Panc1 (cell line): ENCODE data around the gene CLEC2D. TPM values are rescaled to one million over a fixed set of nuclear protein-coding genes. Genes with fewer than 3 reads are reported as not detected.
"Not testable (repeated sequence)": the region's sequence is repeated elsewhere in the genome, so short reads cannot be mapped to it uniquely, and the experiment has no call there.

ENCODE experiments used
- ATAC-seq: fragments of 200-7000 bp; cut with Tn5 transposase; 2 replicates; pipeline ENCODE4 v1.9.1; 2020; ENCODE audit warnings: mild to moderate bottlenecking, moderate library complexity
- BruUV-seq: library from RNA; stranded (reverse); fragments of 400-500 nt; replicated peaks from 2 replicates; lab custom pipeline; 2021; lab: Mats Ljungman, UMichigan
- CTCF ChIA-PET: fragments of 300-600 bp; sonication (Branson Sonifier 250); formaldehyde crosslinking; loops from one replicate; lab custom pipeline; 2022; ENCODE audit warnings: antibody characterized with exemption; lab: Charles Lee
- POLR2A ChIA-PET: fragments of 300-600 bp; sonication (Branson Sonifier 250); formaldehyde crosslinking; loops from one replicate; lab custom pipeline; 2022; ENCODE audit warnings: antibody characterized with exemption; lab: Charles Lee
- DNase-seq: peaks from one replicate; pipeline ENCODE4 v3.0.0-alpha.2; 2010; ENCODE audit warnings: low read depth, low spot score
- H3K27ac ChIP-seq: 2 replicates; pipeline ENCODE4 v1.5.1; 2011; ENCODE audit warnings: mild to moderate bottlenecking, low read length, inconsistent platforms
- H3K27me3 ChIP-seq: fragments of 200-500 bp; sonication (Bioruptor generic); 2 replicates; pipeline ENCODE4 v1.6.0; 2014; ENCODE audit warnings: low read length, inconsistent platforms; ENCODE audit not compliant: control insufficient read depth, insufficient read depth
- H3K36me3 ChIP-seq: fragments of 200-500 bp; sonication (Bioruptor generic); 2 replicates; pipeline ENCODE4 v1.5.1; 2014; ENCODE audit warnings: inconsistent platforms, mild to moderate bottlenecking, low read length, moderate library complexity; ENCODE audit not compliant: control insufficient read depth, insufficient read depth
- H3K4me1 ChIP-seq: 2 replicates; pipeline ENCODE4 v1.5.1; 2011; ENCODE audit warnings: inconsistent platforms, mild to moderate bottlenecking, low read length, moderate library complexity; ENCODE audit not compliant: control insufficient read depth, insufficient read depth
- H3K4me3 ChIP-seq, 2 experiments: 2 replicates each; pipeline ENCODE4 v1.5.1; 2011 to 2012; ENCODE audit warnings: low read depth in 2 of 2, low read length in 2 of 2, mild to moderate bottlenecking in 2 of 2, inconsistent platforms in 1 of 2, moderate library complexity in 1 of 2
- H3K9me3 ChIP-seq: fragments of 200-500 bp; sonication (Bioruptor generic); 2 replicates; pipeline ENCODE4 v1.5.1; 2014; ENCODE audit warnings: low read depth, mild to moderate bottlenecking, inconsistent platforms, low read length, moderate library complexity; ENCODE audit not compliant: control insufficient read depth, insufficient read depth
- POLR2AphosphoS5 ChIP-seq: IDR thresholded peaks from 2 replicates; pipeline ENCODE4 v1.6.1; 2012; ENCODE audit warnings: mild to moderate bottlenecking, low read depth, low read length, moderate library complexity
- SIN3A ChIP-seq: IDR thresholded peaks from 2 replicates; pipeline ENCODE4 v1.6.1; 2012; ENCODE audit warnings: low read depth, mild to moderate bottlenecking, low read length, moderate library complexity, borderline replicate concordance; ENCODE audit not compliant: insufficient read depth
- TCF7L2 ChIP-seq: IDR thresholded peaks from 2 replicates; pipeline ENCODE4 v1.6.1; 2011; ENCODE audit warnings: mild to moderate bottlenecking, low read depth, low read length, inconsistent platforms
- in situ Hi-C: cut with HindIII; loops from 2 replicates; pipeline ENCODE4 v1.10.0; 2016; ENCODE audit warnings: low sequenced_read_pairs, low pct_unique_long_range_greater_than_20kb
- intact Hi-C: fragments of 100-400 bp; cut with micrococcal nuclease; formaldehyde crosslinking; loops from one replicate; pipeline ENCODE4 v1.10.0; 2022; ENCODE audit not compliant: unreplicated experiment
- total RNA-seq: library from RNA; stranded (reverse); gene quantifications from one replicate; pipeline ENCODE4 v1.2.1, GENCODE V29; 2021; ENCODE audit not compliant: unreplicated experiment
- TF ChIP-seq, protein P1 (sequence below): fragments of 450-650 bp; IDR thresholded peaks from 2 replicates; pipeline ENCODE4 v1.5.1; 2017; ENCODE audit warnings: mild to moderate bottlenecking
- TF ChIP-seq, protein P2 (sequence below), 2 experiments: IDR thresholded peaks; 2 replicates each; pipeline ENCODE4 v1.6.1; 2011 to 2012; ENCODE audit warnings: low read depth in 2 of 2, control low read depth in 1 of 2, low read length in 1 of 2, mild to moderate bottlenecking in 1 of 2, moderate library complexity in 1 of 2; ENCODE audit not compliant: insufficient read depth in 1 of 2

Gene CLEC2D
- total RNA-seq, 1 experiment from 2014 or later = 2.3 TPM

DNA sequence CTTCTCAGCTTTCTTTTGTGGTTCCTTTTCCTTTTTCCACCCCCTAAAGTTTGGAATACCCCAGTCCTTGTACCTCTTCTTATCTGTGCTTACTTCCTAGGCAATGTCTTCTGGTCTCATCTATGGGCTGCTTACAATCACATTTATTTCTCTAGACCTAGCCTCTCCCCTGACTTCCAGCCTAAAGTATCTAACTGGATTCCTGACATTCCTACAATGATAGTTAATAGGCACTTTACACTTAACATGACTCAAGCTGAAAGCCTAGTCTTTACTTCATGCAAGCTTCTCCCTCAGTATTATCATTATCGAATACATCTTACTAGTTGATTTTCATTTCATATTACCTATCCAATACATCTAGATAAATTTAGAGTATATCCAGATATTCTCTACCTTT, 42.2 kb downstream of the CLEC2D start:
- no peak for DNase-seq
- Histone ChIP-seq H3K27me3 (no peaks in the 10 kb centered on the region), H3K4me1 (no peaks in the 10 kb centered on the region), H3K27ac (no peak overlapping the region), H3K36me3 (no peaks in the 10 kb centered on the region), H3K9me3 (no peaks in the 10 kb centered on the region), H3K4me3 (no peak overlapping the region)
- in situ Hi-C loops = no loop called here
- no peak for ATAC-seq
- POLR2A ChIA-PET = no interaction called here
- TF ChIP-seq TCF7L2 (no peak), POLR2AphosphoS5 (no peak), SIN3A (no peak)
- TF ChIP-seq, protein P1, sequence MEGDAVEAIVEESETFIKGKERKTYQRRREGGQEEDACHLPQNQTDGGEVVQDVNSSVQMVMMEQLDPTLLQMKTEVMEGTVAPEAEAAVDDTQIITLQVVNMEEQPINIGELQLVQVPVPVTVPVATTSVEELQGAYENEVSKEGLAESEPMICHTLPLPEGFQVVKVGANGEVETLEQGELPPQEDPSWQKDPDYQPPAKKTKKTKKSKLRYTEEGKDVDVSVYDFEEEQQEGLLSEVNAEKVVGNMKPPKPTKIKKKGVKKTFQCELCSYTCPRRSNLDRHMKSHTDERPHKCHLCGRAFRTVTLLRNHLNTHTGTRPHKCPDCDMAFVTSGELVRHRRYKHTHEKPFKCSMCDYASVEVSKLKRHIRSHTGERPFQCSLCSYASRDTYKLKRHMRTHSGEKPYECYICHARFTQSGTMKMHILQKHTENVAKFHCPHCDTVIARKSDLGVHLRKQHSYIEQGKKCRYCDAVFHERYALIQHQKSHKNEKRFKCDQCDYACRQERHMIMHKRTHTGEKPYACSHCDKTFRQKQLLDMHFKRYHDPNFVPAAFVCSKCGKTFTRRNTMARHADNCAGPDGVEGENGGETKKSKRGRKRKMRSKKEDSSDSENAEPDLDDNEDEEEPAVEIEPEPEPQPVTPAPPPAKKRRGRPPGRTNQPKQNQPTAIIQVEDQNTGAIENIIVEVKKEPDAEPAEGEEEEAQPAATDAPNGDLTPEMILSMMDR = no peak
- TF ChIP-seq, protein P2, sequence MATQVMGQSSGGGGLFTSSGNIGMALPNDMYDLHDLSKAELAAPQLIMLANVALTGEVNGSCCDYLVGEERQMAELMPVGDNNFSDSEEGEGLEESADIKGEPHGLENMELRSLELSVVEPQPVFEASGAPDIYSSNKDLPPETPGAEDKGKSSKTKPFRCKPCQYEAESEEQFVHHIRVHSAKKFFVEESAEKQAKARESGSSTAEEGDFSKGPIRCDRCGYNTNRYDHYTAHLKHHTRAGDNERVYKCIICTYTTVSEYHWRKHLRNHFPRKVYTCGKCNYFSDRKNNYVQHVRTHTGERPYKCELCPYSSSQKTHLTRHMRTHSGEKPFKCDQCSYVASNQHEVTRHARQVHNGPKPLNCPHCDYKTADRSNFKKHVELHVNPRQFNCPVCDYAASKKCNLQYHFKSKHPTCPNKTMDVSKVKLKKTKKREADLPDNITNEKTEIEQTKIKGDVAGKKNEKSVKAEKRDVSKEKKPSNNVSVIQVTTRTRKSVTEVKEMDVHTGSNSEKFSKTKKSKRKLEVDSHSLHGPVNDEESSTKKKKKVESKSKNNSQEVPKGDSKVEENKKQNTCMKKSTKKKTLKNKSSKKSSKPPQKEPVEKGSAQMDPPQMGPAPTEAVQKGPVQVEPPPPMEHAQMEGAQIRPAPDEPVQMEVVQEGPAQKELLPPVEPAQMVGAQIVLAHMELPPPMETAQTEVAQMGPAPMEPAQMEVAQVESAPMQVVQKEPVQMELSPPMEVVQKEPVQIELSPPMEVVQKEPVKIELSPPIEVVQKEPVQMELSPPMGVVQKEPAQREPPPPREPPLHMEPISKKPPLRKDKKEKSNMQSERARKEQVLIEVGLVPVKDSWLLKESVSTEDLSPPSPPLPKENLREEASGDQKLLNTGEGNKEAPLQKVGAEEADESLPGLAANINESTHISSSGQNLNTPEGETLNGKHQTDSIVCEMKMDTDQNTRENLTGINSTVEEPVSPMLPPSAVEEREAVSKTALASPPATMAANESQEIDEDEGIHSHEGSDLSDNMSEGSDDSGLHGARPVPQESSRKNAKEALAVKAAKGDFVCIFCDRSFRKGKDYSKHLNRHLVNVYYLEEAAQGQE (IDR thresholded peaks at IDR 0.05; ENCODE audit: insufficient read depth in 1 of 2, low read depth in 2 of 2, low read length in 1 of 2) = no peak
- intact Hi-C loops = no loop called here
- CTCF ChIA-PET = no interaction called here
- no TSS peak for BruUV-seq

DNA sequence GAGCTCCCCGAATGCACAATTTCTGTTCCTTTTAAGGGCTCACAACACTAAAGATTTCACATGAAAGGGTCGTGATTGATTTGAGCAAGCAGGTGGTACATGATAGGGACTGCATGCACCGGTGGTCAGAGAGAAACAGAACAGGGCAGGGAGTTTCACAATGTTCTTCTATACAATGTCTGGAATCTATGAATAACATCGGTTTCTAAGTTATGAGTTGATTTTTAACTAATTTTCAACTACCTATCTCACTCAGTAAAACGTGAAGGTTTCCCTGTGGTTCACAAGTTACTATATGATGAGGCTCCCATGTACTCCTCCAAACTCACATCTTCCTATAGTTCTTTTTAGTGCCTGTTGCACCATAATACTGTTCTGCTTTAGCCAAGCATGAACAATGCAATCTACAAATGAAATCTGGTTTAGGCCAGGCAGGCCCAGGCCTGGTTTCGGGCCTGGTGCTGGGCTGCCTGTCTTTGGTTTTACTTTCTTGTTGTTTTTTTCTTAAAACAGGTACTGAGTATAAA, 43.6 kb downstream of the CLEC2D start:
- H3K27me3 ChIP-seq, ATAC-seq, H3K4me1 ChIP-seq, H3K4me3 ChIP-seq, DNase-seq, in situ Hi-C loops, BruUV-seq, H3K36me3 ChIP-seq, H3K27ac ChIP-seq, POLR2A ChIA-PET, H3K9me3 ChIP-seq, CTCF ChIA-PET, intact Hi-C loops: not testable (repeated sequence)

DNA sequence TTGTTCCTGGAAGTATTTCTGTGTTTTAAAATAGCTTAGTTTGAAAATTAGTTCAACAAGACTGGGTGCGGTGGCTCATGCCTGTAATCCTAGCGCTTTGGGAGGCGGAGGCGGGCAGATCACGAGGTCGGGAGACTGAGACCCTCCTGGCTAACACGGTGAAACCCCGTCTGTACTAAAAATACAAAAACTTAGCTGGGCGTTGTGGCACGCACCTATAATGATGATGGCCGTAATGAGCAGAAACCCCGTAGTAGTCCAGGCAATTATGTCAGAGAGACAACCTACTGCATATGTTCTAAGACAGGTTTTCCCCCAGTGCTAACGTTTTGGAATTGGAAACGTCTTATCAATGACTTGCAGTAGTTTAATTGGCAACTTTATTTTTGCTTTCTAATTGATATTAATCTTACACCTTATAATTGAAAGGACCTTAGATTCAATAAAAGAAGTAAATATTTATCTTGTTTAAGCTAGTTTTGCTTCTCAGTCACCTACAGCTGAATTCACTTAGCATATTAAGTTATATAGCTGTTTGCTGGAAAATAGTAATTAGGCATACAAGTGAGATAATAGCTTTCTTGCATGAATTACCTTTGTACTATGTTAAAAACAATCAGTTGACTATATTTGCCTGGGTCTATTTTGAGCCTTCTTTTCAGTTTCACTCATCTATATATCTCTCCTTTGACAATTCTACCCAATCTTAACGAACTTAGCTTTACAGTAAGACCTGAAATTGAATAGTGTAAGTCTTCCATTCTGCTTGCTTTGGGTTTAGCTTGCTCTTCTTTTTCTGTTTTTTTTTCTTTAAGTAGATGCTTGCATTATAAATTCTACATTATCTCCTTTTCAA, 47.8 kb downstream of the CLEC2D start:
- POLR2A ChIA-PET = no interaction called here
- intact Hi-C loops = no loop called here
- no peak overlapping the region for H3K4me3 ChIP-seq
- H3K27me3 ChIP-seq = no peaks in the 10 kb centered on the region
- no peak for ATAC-seq
- H3K9me3 ChIP-seq = no peaks in the 10 kb centered on the region
- CTCF ChIA-PET = no interaction called here
- no peak for DNase-seq
- peaks cover 2% of the 10 kb centered on the region; the same call in 1 of the 2 replicates for H3K4me1 ChIP-seq
- no peak overlapping the region for H3K27ac ChIP-seq
- TF ChIP-seq, protein P1 = no peak
- no peak for TF ChIP-seq TCF7L2
- no peak for TF ChIP-seq POLR2AphosphoS5
- in situ Hi-C loops = no loop called here
- BruUV-seq = no TSS peak
- no peaks in the 10 kb centered on the region for H3K36me3 ChIP-seq
